GM19193 (cell line): Measurements from ENCODE around the gene PPFIBP1.

Experiments used
- POLR2A ChIP-seq: IDR thresholded peaks from 4 replicates; pipeline ENCODE4 v1.6.1; 2011; ENCODE audit not compliant: insufficient read depth, insufficient read length; ENCODE audit errors: extremely low read depth

PPFIBP1 gene

GRCh38 chr12:27524839-27525753 is 1.1 kb downstream of the PPFIBP1 start:
- no peak for TF ChIP-seq POLR2A

- no peak for TF ChIP-seq POLR2A
These were observed 3.5 kb downstream of the PPFIBP1 start for GRCh38 chr12:27527512-27527911.

- no peak for TF ChIP-seq POLR2A
These were observed 4.8 kb downstream of the PPFIBP1 start for GRCh38 chr12:27528788-27529187.

- TF ChIP-seq POLR2A, result no peak
These were observed 6.3 kb downstream of the PPFIBP1 start for GRCh38 chr12:27530157-27530922.

- no peak for TF ChIP-seq POLR2A
These were observed 7.9 kb downstream of the PPFIBP1 start for GRCh38 chr12:27531896-27532295.

- TF ChIP-seq POLR2A, result no peak
These were observed 10.2 kb downstream of the PPFIBP1 start for GRCh38 chr12:27534060-27534764.

- TF ChIP-seq POLR2A, result no peak
These were observed 10.8 kb downstream of the PPFIBP1 start for GRCh38 chr12:27534765-27535161.

GRCh38 chr12:27535318-27535717 is 11.3 kb downstream of the PPFIBP1 start:
- no peak for TF ChIP-seq POLR2A

GRCh38 chr12:27537855-27538675 is 14.1 kb downstream of the PPFIBP1 start:
- TF ChIP-seq POLR2A, result no peak

- TF ChIP-seq POLR2A, result no peak
These were observed 15.2 kb downstream of the PPFIBP1 start for GRCh38 chr12:27539191-27539631.

GRCh38 chr12:27541031-27541719 is 17.2 kb downstream of the PPFIBP1 start:
- TF ChIP-seq POLR2A, result no peak

- TF ChIP-seq POLR2A, result no peak
These were observed 18.6 kb downstream of the PPFIBP1 start for GRCh38 chr12:27542628-27543027.

- no peak for TF ChIP-seq POLR2A
These were observed 21.7 kb downstream of the PPFIBP1 start for GRCh38 chr12:27545665-27546064.

GRCh38 chr12:27547592-27547991 is 23.6 kb downstream of the PPFIBP1 start:
- TF ChIP-seq POLR2A, result no peak
